HFFc6 (cell line): ENCODE data around the gene NPTX2. TPM values are rescaled to one million over a fixed set of nuclear protein-coding genes. Genes with fewer than 3 reads are reported as not detected.

Experiments used
- DNase-seq: peaks from one replicate; pipeline ENCODE4 v3.0.0-alpha.2; 2018
- H3K27ac Mint-ChIP-seq: 2 replicates; pipeline ENCODE4 v1.8.0; 2020; ENCODE audit warnings: mild to moderate bottlenecking, mixed read lengths
- H3K27me3 Mint-ChIP-seq: 2 replicates; pipeline ENCODE4 v1.8.0; 2021; ENCODE audit warnings: mild to moderate bottlenecking, moderate library complexity, mixed read lengths; ENCODE audit not compliant: insufficient read depth
- H3K36me3 Mint-ChIP-seq: 2 replicates; pipeline ENCODE4 v1.8.0; 2021; ENCODE audit warnings: low read depth, mixed read lengths
- H3K4me1 Mint-ChIP-seq: 2 replicates; pipeline ENCODE4 v1.8.0; 2020; ENCODE audit warnings: low read depth, mixed read lengths
- H3K4me3 Mint-ChIP-seq: 2 replicates; pipeline ENCODE4 v1.8.0; 2020; ENCODE audit warnings: mild to moderate bottlenecking, moderate library complexity, mixed read lengths
- H3K9me3 Mint-ChIP-seq: 2 replicates; pipeline ENCODE4 v1.8.0; 2020; ENCODE audit warnings: mild to moderate bottlenecking, mixed read lengths
- CTCF ChIP-seq: fragments of 200-600 bp; sonication (generic); IDR thresholded peaks from 2 replicates; pipeline ENCODE4 v1.5.0; 2021; ENCODE audit warnings: antibody characterized with exemption, mild to moderate bottlenecking
- total RNA-seq, 6 experiments: library from RNA; stranded (reverse); fragmentation: NEBNext Ultra II Directional; extraction: Animal tissue kit (Norgen Biotek cat#: 25700); gene quantifications; 2 replicates in 1 of 6; 3 replicates in 5 of 6; pipeline ENCODE4 v1.2.3, GENCODE V29; 2021

The NPTX2 gene
- total RNA-seq, 6 experiments from 2014 or later, result not detected

- no peak for DNase-seq
- H3K27me3 Mint-ChIP-seq, result peaks cover 6% of the 10 kb centered on the region
Measured at GRCh38 chr7:98646465-98646864, 29.4 kb downstream of the NPTX2 start.

GRCh38 chr7:98647326-98647725 lies 30.2 kb downstream of the NPTX2 start:
- no peaks in the 10 kb centered on the region for H3K4me1 Mint-ChIP-seq
- H3K9me3 Mint-ChIP-seq, result peaks cover 4% of the 10 kb centered on the region; the same call in 1 of the 2 replicates
- no peak overlapping the region for H3K4me3 Mint-ChIP-seq
- H3K36me3 Mint-ChIP-seq, result no peaks in the 10 kb centered on the region
- no peak for DNase-seq
- TF ChIP-seq CTCF, result no peak
- H3K27me3 Mint-ChIP-seq, result peaks cover 6% of the 10 kb centered on the region
- no peak overlapping the region for H3K27ac Mint-ChIP-seq

More at GRCh38 chr7:98646465-98646864, 29.4 kb downstream of the NPTX2 start:
- no peak overlapping the region for H3K4me3 Mint-ChIP-seq
- H3K4me1 Mint-ChIP-seq, result no peaks in the 10 kb centered on the region
- H3K27ac Mint-ChIP-seq, result no peak overlapping the region
- no peaks in the 10 kb centered on the region for H3K36me3 Mint-ChIP-seq
- TF ChIP-seq CTCF, result no peak
- peaks cover 4% of the 10 kb centered on the region; the same call in 1 of the 2 replicates for H3K9me3 Mint-ChIP-seq

- Mint-ChIP-seq H3K27ac (no peak overlapping the region), H3K9me3 (no peaks in the 10 kb centered on the region; the same call in 1 of the 2 replicates), H3K36me3 (no peaks in the 10 kb centered on the region), H3K4me1 (no peaks in the 10 kb centered on the region), H3K27me3 (peaks cover 2% of the 10 kb centered on the region), H3K4me3 (no peak overlapping the region)
- no peak for TF ChIP-seq CTCF
- DNase-seq, result no peak
Measured at GRCh38 chr7:98651760-98652159, 34.7 kb downstream of the NPTX2 start.

- H3K4me1 Mint-ChIP-seq, result no peaks in the 10 kb centered on the region
- no peak overlapping the region for H3K4me3 Mint-ChIP-seq
- H3K36me3 Mint-ChIP-seq, result no peaks in the 10 kb centered on the region
- DNase-seq, result no peak
- TF ChIP-seq CTCF, result no peak
- no peaks in the 10 kb centered on the region; the same call in 1 of the 2 replicates for H3K9me3 Mint-ChIP-seq
- peaks cover 2% of the 10 kb centered on the region; the same call in 1 of the 2 replicates for H3K27me3 Mint-ChIP-seq
- H3K27ac Mint-ChIP-seq, result no peak overlapping the region
Measured at GRCh38 chr7:98653601-98654310, 36.7 kb downstream of the NPTX2 start.

- Mint-ChIP-seq H3K4me3 (no peak overlapping the region), H3K36me3 (no peaks in the 10 kb centered on the region), H3K27ac (no peak overlapping the region), H3K4me1 (no peaks in the 10 kb centered on the region), H3K9me3 (no peaks in the 10 kb centered on the region; the same call in 1 of the 2 replicates), H3K27me3 (peaks cover 2% of the 10 kb centered on the region; the same call in 1 of the 2 replicates)
- no peak for DNase-seq
- TF ChIP-seq CTCF, result no peak
Measured at GRCh38 chr7:98654524-98655272, 37.6 kb downstream of the NPTX2 start.
